ENCODE results near the gene ROPN1B. TPM values are rescaled to one million over a fixed set of nuclear protein-coding genes. Genes with fewer than 3 reads are reported as not detected.

Gene ROPN1B
- total RNA-seq, 1 experiment from 2014 or later, result not detected

DNA sequence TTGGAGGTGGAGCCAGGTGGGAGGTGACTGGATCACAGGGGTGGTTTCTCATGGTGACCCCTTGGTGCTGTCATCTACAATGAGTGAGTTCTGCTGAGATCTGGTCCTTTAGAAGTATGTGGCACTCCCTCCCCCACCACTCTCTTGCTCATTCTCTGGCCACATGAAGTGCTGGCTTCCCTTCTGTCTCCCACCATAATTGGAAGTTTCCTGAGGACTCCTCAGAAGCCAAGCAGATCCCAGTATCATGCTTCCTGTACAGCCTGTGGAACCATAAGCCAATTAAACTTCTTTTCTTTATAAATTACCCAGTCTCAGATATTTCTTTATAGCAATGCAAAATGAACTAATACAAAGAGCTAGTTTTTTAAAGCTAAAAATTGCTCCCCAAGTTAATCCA is 60.3 kb downstream of the ROPN1B start:
- Mint-ChIP-seq H3K36me3 (ENCODE audit: insufficient read depth, unreplicated experiment) (peaks cover 29% of the 10 kb centered on the region), H3K4me3 (ENCODE audit: unreplicated experiment) (no peak overlapping the region), H3K9me3 (ENCODE audit: unreplicated experiment) (peaks cover 12% of the 10 kb centered on the region), H3K27me3 (ENCODE audit: insufficient read depth, unreplicated experiment) (no peaks in the 10 kb centered on the region), H3K4me1 (ENCODE audit: insufficient read depth, unreplicated experiment) (no peaks in the 10 kb centered on the region), H3K27ac (ENCODE audit: low read depth, unreplicated experiment) (no peak overlapping the region)
- CTCF ChIA-PET, result no interaction called here
- intact Hi-C loops (cut with micrococcal nuclease), result no loop called here
- TF ChIP-seq, protein P1, sequence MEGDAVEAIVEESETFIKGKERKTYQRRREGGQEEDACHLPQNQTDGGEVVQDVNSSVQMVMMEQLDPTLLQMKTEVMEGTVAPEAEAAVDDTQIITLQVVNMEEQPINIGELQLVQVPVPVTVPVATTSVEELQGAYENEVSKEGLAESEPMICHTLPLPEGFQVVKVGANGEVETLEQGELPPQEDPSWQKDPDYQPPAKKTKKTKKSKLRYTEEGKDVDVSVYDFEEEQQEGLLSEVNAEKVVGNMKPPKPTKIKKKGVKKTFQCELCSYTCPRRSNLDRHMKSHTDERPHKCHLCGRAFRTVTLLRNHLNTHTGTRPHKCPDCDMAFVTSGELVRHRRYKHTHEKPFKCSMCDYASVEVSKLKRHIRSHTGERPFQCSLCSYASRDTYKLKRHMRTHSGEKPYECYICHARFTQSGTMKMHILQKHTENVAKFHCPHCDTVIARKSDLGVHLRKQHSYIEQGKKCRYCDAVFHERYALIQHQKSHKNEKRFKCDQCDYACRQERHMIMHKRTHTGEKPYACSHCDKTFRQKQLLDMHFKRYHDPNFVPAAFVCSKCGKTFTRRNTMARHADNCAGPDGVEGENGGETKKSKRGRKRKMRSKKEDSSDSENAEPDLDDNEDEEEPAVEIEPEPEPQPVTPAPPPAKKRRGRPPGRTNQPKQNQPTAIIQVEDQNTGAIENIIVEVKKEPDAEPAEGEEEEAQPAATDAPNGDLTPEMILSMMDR (IDR thresholded peaks at IDR 0.05; ENCODE audit: unreplicated experiment), result no peak
- no peak for DNase-seq (ENCODE audit: unreplicated experiment)
- POLR2A ChIA-PET, result no interaction called here
- BruUV-seq (replicated peaks), result no TSS peak

DNA sequence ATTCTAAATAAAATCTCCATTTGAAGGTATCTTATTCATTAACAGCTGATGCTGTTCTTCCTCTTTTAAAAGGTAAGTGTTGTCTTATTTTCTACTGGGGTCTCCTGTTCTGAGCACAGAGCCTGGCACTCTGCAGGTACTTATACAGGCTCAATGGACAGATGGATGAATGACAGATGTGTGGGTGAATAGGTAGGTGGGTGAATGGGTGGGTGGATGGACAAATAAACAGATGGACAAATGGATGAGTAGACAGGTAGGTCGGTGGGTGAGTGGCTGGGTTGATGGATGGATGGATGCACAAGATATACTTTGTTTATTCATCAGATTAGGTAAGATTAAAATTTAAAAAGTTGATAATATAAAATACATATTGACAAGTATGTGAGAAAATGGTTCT is 61.5 kb downstream of the ROPN1B start:
- Mint-ChIP-seq H3K4me1 (ENCODE audit: insufficient read depth, unreplicated experiment) (peaks cover 10% of the 10 kb centered on the region), H3K4me3 (ENCODE audit: unreplicated experiment) (no peak overlapping the region), H3K27me3 (ENCODE audit: insufficient read depth, unreplicated experiment) (no peaks in the 10 kb centered on the region), H3K27ac (ENCODE audit: low read depth, unreplicated experiment) (no peak overlapping the region), H3K9me3 (ENCODE audit: unreplicated experiment) (peaks cover 12% of the 10 kb centered on the region), H3K36me3 (ENCODE audit: insufficient read depth, unreplicated experiment) (peaks cover 29% of the 10 kb centered on the region)
- TF ChIP-seq, protein P1 (IDR thresholded peaks at IDR 0.05; ENCODE audit: unreplicated experiment), result no peak
- no TSS peak for BruUV-seq (replicated peaks)
- ChIA-PET CTCF (no interaction called here), POLR2A (interaction anchor here (0.7 kb wide), 1 partner anchor 1836 kb away, joined by 3 read pairs; no protein-coding TSS in a partner anchor)
- intact Hi-C loops (cut with micrococcal nuclease), result no loop called here
- no peak for DNase-seq (ENCODE audit: unreplicated experiment)

DNA sequence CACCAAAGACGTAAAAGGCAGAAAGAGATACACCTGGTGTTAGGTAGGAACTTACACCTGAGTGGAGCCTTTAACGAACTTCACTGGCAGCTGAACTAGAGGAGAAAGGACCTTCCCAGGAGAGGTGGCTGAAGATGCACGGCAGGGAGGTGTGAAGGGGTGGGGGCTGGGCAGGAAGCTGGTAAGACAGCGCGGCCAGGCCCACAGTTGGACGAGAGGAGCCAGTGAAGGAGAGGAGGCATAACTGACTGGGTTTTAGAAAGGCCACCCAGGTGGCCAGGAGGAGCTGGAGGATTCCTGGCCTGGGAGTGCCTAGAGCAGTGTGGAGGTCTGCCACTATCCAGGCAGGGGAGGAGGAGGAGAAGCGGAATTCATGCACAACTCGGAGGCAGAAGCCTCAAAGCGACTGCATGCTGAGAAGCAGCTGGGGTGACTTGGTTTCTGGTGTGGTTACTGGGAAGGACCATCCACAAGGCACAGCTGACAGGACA is 63.0 kb downstream of the ROPN1B start:
- Mint-ChIP-seq H3K36me3 (ENCODE audit: insufficient read depth, unreplicated experiment) (peaks cover 29% of the 10 kb centered on the region), H3K27ac (ENCODE audit: low read depth, unreplicated experiment) (no peak overlapping the region), H3K27me3 (ENCODE audit: insufficient read depth, unreplicated experiment) (no peaks in the 10 kb centered on the region), H3K9me3 (ENCODE audit: unreplicated experiment) (peaks cover 11% of the 10 kb centered on the region), H3K4me1 (ENCODE audit: insufficient read depth, unreplicated experiment) (peaks cover 10% of the 10 kb centered on the region), H3K4me3 (ENCODE audit: unreplicated experiment) (no peak overlapping the region)
- CTCF ChIA-PET, result interaction anchor here (0.6 kb wide), 2 partner anchors 9 to 1271 kb away, joined by 4 to 5 read pairs; no protein-coding TSS in a partner anchor
- POLR2A ChIA-PET, result interaction anchor here (0.6 kb wide), 1 partner anchor 200 kb away, joined by 3 read pairs; no protein-coding TSS in a partner anchor
- intact Hi-C loops (cut with micrococcal nuclease), result no loop called here
- TF ChIP-seq, protein P1 (IDR thresholded peaks at IDR 0.05; ENCODE audit: unreplicated experiment), result no peak
- BruUV-seq (replicated peaks), result no TSS peak
- no peak for DNase-seq (ENCODE audit: unreplicated experiment)

Other genes starting within 250 kb of the ROPN1B start
- 34.9 and 43.2 TPM in 2 replicates for gene SLC41A3, start 114.9 kb downstream of the ROPN1B start, total RNA-seq (2022)
- 1.5 and 1.9 TPM in 2 replicates for gene ALDH1L1, start 211.4 kb downstream of the ROPN1B start, total RNA-seq (2022)

Data from MCF 10A (cell line).